ENCODE results near the gene GDF3. TPM values are rescaled to one million over a fixed set of nuclear protein-coding genes. Genes with fewer than 3 reads are reported as not detected.

GDF3 gene
- total RNA-seq, 1 donor from 2014 or later: not detected

GRCh38 chr12:7705846-7706245, 10.3 kb upstream of the GDF3 start:
- Mint-ChIP-seq H3K9me3 (no peaks in the 10 kb centered on the region), H3K27ac (ENCODE audit: unreplicated experiment) (no peak overlapping the region), H3K36me3 (ENCODE audit: low read depth) (no peaks in the 10 kb centered on the region), H3K4me3 (no peak overlapping the region), H3K27me3 (ENCODE audit: low read depth) (no peaks in the 10 kb centered on the region), H3K4me1 (no peaks in the 10 kb centered on the region)
- no peak for DNase-seq (ENCODE audit: low read depth, low spot score)
- TF ChIP-seq CTCF (conservative IDR thresholded peaks at IDR 0.05): no peak

GRCh38 chr12:7695237-7695560, 376 bp downstream of the GDF3 start:
- no peak overlapping the region for H3K27ac Mint-ChIP-seq (ENCODE audit: unreplicated experiment)
- no peak for TF ChIP-seq CTCF (conservative IDR thresholded peaks at IDR 0.05)
- no peak for DNase-seq (ENCODE audit: low read depth, low spot score)
- H3K4me1 Mint-ChIP-seq: peaks cover 6% of the 10 kb centered on the region
- H3K36me3 Mint-ChIP-seq (ENCODE audit: low read depth): no peaks in the 10 kb centered on the region
- H3K27me3 Mint-ChIP-seq (ENCODE audit: low read depth): no peaks in the 10 kb centered on the region
- H3K9me3 Mint-ChIP-seq: no peaks in the 10 kb centered on the region
- no peak overlapping the region for H3K4me3 Mint-ChIP-seq

GRCh38 chr12:7694556-7695236, 879 bp downstream of the GDF3 start:
- Mint-ChIP-seq H3K4me1 (peaks cover 6% of the 10 kb centered on the region), H3K27ac (ENCODE audit: unreplicated experiment) (no peak overlapping the region), H3K4me3 (no peak overlapping the region), H3K9me3 (no peaks in the 10 kb centered on the region), H3K27me3 (ENCODE audit: low read depth) (no peaks in the 10 kb centered on the region), H3K36me3 (ENCODE audit: low read depth) (no peaks in the 10 kb centered on the region)
- no peak for DNase-seq (ENCODE audit: low read depth, low spot score)
- no peak for TF ChIP-seq CTCF (conservative IDR thresholded peaks at IDR 0.05)

- peaks cover 6% of the 10 kb centered on the region for H3K4me1 Mint-ChIP-seq
- H3K27me3 Mint-ChIP-seq (ENCODE audit: low read depth): no peaks in the 10 kb centered on the region
- no peaks in the 10 kb centered on the region for H3K9me3 Mint-ChIP-seq
- TF ChIP-seq CTCF (conservative IDR thresholded peaks at IDR 0.05): no peak
- H3K4me3 Mint-ChIP-seq: no peak overlapping the region
- no peak for DNase-seq (ENCODE audit: low read depth, low spot score)
- no peaks in the 10 kb centered on the region for H3K36me3 Mint-ChIP-seq (ENCODE audit: low read depth)
- H3K27ac Mint-ChIP-seq (ENCODE audit: unreplicated experiment): no peak overlapping the region
These were observed 1.8 kb downstream of the GDF3 start for GRCh38 chr12:7693793-7694192.

GRCh38 chr12:7681535-7681934, 14.0 kb downstream of the GDF3 start:
- Mint-ChIP-seq H3K9me3 (no peaks in the 10 kb centered on the region), H3K27ac (ENCODE audit: unreplicated experiment) (no peak overlapping the region), H3K4me1 (no peaks in the 10 kb centered on the region), H3K36me3 (ENCODE audit: low read depth) (no peaks in the 10 kb centered on the region), H3K27me3 (ENCODE audit: low read depth) (no peaks in the 10 kb centered on the region), H3K4me3 (no peak overlapping the region)
- no peak for TF ChIP-seq CTCF (conservative IDR thresholded peaks at IDR 0.05)
- no peak for DNase-seq (ENCODE audit: low read depth, low spot score)
